Left renal pelvis (tissue), 4 donors: Measurements from ENCODE around the gene MTRR. TPM values are rescaled to one million over a fixed set of nuclear protein-coding genes. Genes with fewer than 3 reads are reported as not detected.

Experiments used
- DNase-seq, 4 donors: peaks; one replicate each; pipeline ENCODE4 v3.0.0-alpha.2; 2013; ENCODE audit warnings: low read depth in 4 of 4, low spot score in 3 of 4
- polyA plus RNA-seq, 4 donors: library from polyadenylated mRNA; unstranded; fragments of 120-200 nt; gene quantifications; one replicate each; pipeline ENCODE4 v1.2.1, GENCODE V29; 2013; ENCODE audit not compliant: insufficient read length in 4 of 4

The MTRR gene
- polyA plus RNA-seq, 4 donors = 39.1 to 61.2 (median 54.8) TPM

GRCh38 chr5:7856855-7857254, 12.1 kb upstream of the MTRR start:
- no peak for DNase-seq

GRCh38 chr5:7857361-7857760, 11.6 kb upstream of the MTRR start:
- DNase-seq = no peak

- no peak for DNase-seq
Measured at GRCh38 chr5:7857926-7858632, 10.9 kb upstream of the MTRR start.

- no peak for DNase-seq
Measured at GRCh38 chr5:7866196-7866595, 2.8 kb upstream of the MTRR start.

- DNase-seq = no peak
Measured at GRCh38 chr5:7867260-7867659, 1.7 kb upstream of the MTRR start.

GRCh38 chr5:7868427-7868772, 548 bp upstream of the MTRR start:
- DNase-seq = no peak

GRCh38 chr5:7869474-7870136, 657 bp downstream of the MTRR start:
- no peak for DNase-seq

- no peak for DNase-seq
Measured at GRCh38 chr5:7871653-7872052, 2.7 kb downstream of the MTRR start.

- no peak for DNase-seq
Measured at GRCh38 chr5:7872517-7873130, 3.7 kb downstream of the MTRR start.

GRCh38 chr5:7873216-7873615, 4.3 kb downstream of the MTRR start:
- no peak for DNase-seq

GRCh38 chr5:7874639-7875038, 5.7 kb downstream of the MTRR start:
- no peak for DNase-seq

GRCh38 chr5:7875151-7875550, 6.2 kb downstream of the MTRR start:
- no peak for DNase-seq

GRCh38 chr5:7876867-7877266, 7.9 kb downstream of the MTRR start:
- DNase-seq = no peak

GRCh38 chr5:7877851-7878250, 8.9 kb downstream of the MTRR start:
- no peak for DNase-seq

GRCh38 chr5:7878381-7878873, 9.5 kb downstream of the MTRR start:
- no peak for DNase-seq

- DNase-seq = no peak
Measured at GRCh38 chr5:7881091-7881490, 12.1 kb downstream of the MTRR start.

- DNase-seq = no peak
Measured at GRCh38 chr5:7881816-7882215, 12.9 kb downstream of the MTRR start.

- no peak for DNase-seq
Measured at GRCh38 chr5:7882926-7883325, 14.0 kb downstream of the MTRR start.

GRCh38 chr5:7884491-7885267, 15.7 kb downstream of the MTRR start:
- DNase-seq = no peak

- DNase-seq = no peak
Measured at GRCh38 chr5:7886849-7887475, 18.0 kb downstream of the MTRR start.

GRCh38 chr5:7888901-7889300, 20.0 kb downstream of the MTRR start:
- no peak for DNase-seq
